Lower leg skin (tissue), 4 donors: Measurements from ENCODE around the gene NR4A1. TPM values are rescaled to one million over a fixed set of nuclear protein-coding genes. Genes with fewer than 3 reads are reported as not detected.

Experiments
- DNase-seq, 2 donors: peaks; one replicate each; pipeline ENCODE4 v3.0.0-alpha.2; 2019; ENCODE audit warnings: low spot score in 2 of 2
- H3K4me3 ChIP-seq: fragments of 200-600 bp; sonication (generic); 2 replicates; pipeline ENCODE4 v1.5.1; 2017; ENCODE audit warnings: mild to moderate bottlenecking, low read depth; ENCODE audit not compliant: poor library complexity, severe bottlenecking
- POLR2A ChIP-seq, 2 donors: fragments of 450-650 bp; IDR thresholded peaks; one replicate each; pipeline ENCODE4 v1.6.1; 2016 to 2017; ENCODE audit warnings: antibody characterized with exemption in 2 of 2, mild to moderate bottlenecking in 1 of 2, moderate library complexity in 1 of 2
- WGBS, 2 donors: methylation state at CpG; one replicate each; pipeline ENCODE4 v1.1.5; 2018; 5-methylcytosine and 5-hydroxymethylcytosine counted together
- intact Hi-C: fragments of 100-400 bp; cut with DNase I; formaldehyde crosslinking; loops from one replicate; pipeline ENCODE4 v1.15.0; 2023; ENCODE audit warnings: low total_unique reads
- total RNA-seq, 4 donors: library from RNA; depleted of rRNA; stranded (reverse); fragments of >200 nt; gene quantifications; one replicate each; pipeline ENCODE4 v1.1.0, GENCODE V29; 2016
- TF ChIP-seq, protein P1 (sequence below), 3 donors: fragments of 450-650 bp; IDR thresholded peaks; one replicate each; pipeline ENCODE4 v1.5.1; 2016; ENCODE audit warnings: antibody characterized with exemption in 3 of 3, mild to moderate bottlenecking in 3 of 3, moderate library complexity in 2 of 3

Gene NR4A1
- total RNA-seq, 4 donors from 2014 or later = 28.7 to 121 (median 105) TPM

DNA sequence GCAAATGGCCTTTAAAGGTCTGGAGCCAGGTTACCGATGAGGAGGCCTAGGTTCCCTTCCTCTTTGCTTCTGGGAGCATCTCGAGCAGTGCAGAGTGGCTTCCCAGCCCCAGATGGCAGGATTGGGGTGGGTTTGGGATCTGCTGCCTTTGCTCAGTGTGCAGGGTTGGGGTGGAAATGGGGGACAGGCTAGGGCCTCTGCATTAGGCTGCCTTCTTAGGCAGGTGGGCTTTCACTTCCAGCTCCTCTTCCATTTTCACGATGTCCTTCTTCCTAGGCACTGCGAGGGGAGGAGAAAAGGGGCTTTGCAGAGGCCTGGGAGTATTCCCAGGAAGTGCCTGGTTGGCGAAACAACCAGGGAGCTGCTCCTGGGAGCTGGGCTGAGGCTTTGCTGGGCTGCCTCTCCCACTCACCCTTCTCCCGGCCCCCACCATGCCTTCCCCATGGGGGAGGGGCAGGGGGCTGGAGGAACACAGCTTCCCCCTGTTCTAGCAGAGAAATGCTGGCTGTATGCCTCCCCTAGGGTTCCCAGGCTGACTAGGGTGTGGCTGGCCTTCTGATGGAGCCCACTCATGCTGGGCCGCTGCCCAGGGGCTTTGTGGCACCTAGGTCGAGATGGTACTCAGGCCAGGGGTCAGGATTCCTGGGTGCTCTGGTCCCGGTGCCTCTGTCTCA is 2.4 kb downstream of the NR4A1 start:
- no peak for DNase-seq
- TF ChIP-seq POLR2A (IDR thresholded peaks at IDR 0.05) = no peak
- TF ChIP-seq, protein P1, sequence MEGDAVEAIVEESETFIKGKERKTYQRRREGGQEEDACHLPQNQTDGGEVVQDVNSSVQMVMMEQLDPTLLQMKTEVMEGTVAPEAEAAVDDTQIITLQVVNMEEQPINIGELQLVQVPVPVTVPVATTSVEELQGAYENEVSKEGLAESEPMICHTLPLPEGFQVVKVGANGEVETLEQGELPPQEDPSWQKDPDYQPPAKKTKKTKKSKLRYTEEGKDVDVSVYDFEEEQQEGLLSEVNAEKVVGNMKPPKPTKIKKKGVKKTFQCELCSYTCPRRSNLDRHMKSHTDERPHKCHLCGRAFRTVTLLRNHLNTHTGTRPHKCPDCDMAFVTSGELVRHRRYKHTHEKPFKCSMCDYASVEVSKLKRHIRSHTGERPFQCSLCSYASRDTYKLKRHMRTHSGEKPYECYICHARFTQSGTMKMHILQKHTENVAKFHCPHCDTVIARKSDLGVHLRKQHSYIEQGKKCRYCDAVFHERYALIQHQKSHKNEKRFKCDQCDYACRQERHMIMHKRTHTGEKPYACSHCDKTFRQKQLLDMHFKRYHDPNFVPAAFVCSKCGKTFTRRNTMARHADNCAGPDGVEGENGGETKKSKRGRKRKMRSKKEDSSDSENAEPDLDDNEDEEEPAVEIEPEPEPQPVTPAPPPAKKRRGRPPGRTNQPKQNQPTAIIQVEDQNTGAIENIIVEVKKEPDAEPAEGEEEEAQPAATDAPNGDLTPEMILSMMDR (IDR thresholded peaks at IDR 0.05) = no peak
- 73 to 77% methylated on average over 9 of the region's 9 CpGs for WGBS, 2 donors
- intact Hi-C loops = no loop called here
- no peak overlapping the region for H3K4me3 ChIP-seq

DNA sequence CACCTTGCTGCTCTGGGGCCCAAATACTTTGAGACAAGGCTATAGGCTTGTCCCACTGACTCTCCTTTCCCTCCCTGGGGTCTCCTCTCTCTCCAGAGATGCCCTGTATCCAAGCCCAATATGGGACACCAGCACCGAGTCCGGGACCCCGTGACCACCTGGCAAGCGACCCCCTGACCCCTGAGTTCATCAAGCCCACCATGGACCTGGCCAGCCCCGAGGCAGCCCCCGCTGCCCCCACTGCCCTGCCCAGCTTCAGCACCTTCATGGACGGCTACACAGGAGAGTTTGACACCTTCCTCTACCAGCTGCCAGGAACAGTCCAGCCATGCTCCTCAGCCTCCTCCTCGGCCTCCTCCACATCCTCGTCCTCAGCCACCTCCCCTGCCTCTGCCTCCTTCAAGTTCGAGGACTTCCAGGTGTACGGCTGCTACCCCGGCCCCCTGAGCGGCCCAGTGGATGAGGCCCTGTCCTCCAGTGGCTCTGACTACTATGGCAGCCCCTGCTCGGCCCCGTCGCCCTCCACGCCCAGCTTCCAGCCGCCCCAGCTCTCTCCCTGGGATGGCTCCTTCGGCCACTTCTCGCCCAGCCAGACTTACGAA is 3.1 kb downstream of the NR4A1 start:
- 88 to 89% methylated on average over 21 of the region's 21 CpGs for WGBS, 2 donors
- no peak for TF ChIP-seq POLR2A (IDR thresholded peaks at IDR 0.05)
- TF ChIP-seq, protein P1 (IDR thresholded peaks at IDR 0.05) = no peak
- DNase-seq = no peak

DNA sequence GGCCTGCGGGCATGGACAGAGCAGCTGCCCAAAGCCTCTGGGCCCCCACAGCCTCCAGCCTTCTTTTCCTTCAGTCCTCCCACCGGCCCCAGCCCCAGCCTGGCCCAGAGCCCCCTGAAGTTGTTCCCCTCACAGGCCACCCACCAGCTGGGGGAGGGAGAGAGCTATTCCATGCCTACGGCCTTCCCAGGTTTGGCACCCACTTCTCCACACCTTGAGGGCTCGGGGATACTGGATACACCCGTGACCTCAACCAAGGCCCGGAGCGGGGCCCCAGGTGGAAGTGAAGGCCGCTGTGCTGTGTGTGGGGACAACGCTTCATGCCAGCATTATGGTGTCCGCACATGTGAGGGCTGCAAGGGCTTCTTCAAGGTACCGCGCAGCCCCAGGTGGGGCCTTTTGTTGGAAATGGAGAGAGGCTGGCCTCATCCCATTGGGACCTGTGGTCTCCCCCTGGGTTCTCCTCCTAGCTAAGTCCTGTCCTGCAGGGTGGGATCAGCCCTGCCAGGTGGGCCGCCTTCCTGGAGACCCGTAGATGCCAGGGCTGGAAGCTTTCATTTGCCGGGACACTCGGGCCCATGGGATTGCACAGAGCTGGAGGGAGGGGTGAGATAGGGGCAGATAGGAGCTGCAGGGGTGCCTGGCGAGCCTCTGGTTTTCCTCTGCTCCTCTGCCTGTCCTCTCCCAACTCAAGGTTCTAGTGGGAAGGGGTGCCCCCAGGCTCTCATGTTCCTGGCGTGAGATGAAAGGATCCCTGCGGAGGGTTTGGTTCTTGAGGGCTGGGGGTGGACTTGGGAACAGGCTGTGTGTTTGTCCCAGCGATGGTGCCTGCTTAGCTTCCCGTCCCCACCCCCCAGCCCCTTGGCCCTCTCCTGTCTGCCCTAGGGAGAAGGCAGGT is 3.8 kb downstream of the NR4A1 start:
- no peak for DNase-seq
- intact Hi-C loops = no loop called here
- TF ChIP-seq POLR2A (IDR thresholded peaks at IDR 0.05) = no peak
- TF ChIP-seq, protein P1 (IDR thresholded peaks at IDR 0.05) = no peak
- WGBS, 2 donors = 84 to 85% methylated on average over 15 to 19 of the region's 21 CpGs
- H3K4me3 ChIP-seq = no peak overlapping the region

More for the DNA sequence above, 3.1 kb downstream of the NR4A1 start:
- intact Hi-C loops = no loop called here
- H3K4me3 ChIP-seq = no peak overlapping the region

DNA sequence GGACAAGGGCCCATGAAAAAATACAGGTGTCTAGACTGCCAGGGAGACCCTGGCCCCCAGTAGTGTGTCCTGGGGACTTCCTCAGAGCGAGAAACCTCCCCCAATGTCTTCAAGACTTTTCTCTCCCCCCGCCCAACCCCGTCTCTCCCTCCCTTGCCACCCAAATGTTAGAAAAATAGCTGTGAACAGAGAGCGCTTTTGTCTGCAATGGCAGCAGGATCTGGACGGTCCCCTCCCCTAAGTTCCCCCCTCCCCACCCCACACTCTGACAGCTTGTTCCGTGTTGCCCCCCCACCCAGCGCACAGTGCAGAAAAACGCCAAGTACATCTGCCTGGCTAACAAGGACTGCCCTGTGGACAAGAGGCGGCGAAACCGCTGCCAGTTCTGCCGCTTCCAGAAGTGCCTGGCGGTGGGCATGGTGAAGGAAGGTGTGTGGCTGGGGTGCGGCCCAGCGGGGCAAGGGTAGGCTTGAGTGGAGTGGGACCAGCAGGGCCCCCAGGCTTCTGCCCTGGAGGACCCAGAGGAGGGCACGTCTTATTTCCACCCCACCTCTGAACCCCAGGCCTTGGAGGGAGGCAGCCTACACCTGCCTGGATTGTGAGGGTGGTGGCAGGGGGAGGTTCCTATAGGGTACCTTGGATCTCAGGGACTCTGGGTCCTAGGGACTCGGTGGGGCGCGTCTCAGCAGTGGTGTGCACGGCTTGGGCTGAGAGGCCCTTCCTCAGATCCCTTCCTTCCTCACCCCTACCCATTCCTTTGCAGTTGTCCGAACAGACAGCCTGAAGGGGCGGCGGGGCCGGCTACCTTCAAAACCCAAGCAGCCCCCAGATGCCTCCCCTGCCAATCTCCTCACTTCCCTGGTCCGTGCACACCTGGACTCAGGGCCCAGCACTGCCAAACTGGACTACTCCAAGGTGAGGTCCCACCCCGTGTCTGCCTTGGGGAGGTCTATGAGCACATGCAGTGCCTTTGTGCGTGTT is 4.8 kb downstream of the NR4A1 start:
- no peak overlapping the region for H3K4me3 ChIP-seq
- no peak for DNase-seq
- intact Hi-C loops = no loop called here
- WGBS, 2 donors = 81 to 82% methylated on average over 27 of the region's 27 CpGs
- no peak for TF ChIP-seq POLR2A (IDR thresholded peaks at IDR 0.05)
- TF ChIP-seq, protein P1 (IDR thresholded peaks at IDR 0.05) = no peak
